RWPE1 (cell line): ENCODE results near the gene MXRA8.

ENCODE experiments used
- CTCF ChIA-PET: fragments of 350-600 bp; sonication (Branson Sonifier 250); formaldehyde crosslinking; extraction: SDS; loops from one replicate; lab custom pipeline; 2021; lab: Yijun Ruan, JAX
- POLR2A ChIA-PET: fragments of 400-600 bp; formaldehyde crosslinking; extraction: SDS; loops from one replicate; lab custom pipeline; 2020; ENCODE audit warnings: antibody characterized with exemption; ENCODE audit not compliant: low non-redundant PET; lab: Yijun Ruan, JAX
- DNase-seq: peaks from one replicate; pipeline ENCODE4 v3.0.0; 2012; ENCODE audit warnings: low spot score
- H3K27ac ChIP-seq: fragments of 450-650 bp; 2 replicates; pipeline ENCODE4 v1.5.1; 2017
- TF ChIP-seq, protein P1 (sequence below): fragments of 450-650 bp; conservative IDR thresholded peaks from 2 replicates; pipeline ENCODE4 v1.5.1; 2017; ENCODE audit warnings: low read depth, mild to moderate bottlenecking

MXRA8 gene

DNA sequence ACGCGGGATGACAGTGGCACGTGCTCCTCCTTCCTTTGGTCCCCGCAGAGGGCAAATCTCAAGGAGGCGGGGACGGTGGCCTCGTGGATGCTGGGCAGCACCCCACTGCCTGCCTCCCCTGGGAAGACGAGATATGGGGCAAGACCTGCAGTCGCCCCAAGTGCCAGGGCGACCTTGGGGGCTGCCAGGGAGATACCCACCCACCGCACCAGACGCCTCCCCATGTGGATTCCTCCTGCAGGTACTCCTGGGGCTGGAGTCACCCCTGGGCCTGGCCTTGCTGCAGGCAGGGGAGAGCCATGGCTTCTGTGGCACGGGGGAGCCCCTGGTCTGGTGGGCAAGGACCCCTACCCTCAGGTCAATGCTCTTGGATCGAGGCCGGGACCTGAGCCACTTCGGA lies 22.5 kb upstream of the MXRA8 start:
- ChIA-PET POLR2A (no interaction called here), CTCF (no interaction called here)
- peak overlapping the region; percentile 17; the same call in 1 of the 2 replicates for H3K27ac ChIP-seq
- TF ChIP-seq, protein P1, sequence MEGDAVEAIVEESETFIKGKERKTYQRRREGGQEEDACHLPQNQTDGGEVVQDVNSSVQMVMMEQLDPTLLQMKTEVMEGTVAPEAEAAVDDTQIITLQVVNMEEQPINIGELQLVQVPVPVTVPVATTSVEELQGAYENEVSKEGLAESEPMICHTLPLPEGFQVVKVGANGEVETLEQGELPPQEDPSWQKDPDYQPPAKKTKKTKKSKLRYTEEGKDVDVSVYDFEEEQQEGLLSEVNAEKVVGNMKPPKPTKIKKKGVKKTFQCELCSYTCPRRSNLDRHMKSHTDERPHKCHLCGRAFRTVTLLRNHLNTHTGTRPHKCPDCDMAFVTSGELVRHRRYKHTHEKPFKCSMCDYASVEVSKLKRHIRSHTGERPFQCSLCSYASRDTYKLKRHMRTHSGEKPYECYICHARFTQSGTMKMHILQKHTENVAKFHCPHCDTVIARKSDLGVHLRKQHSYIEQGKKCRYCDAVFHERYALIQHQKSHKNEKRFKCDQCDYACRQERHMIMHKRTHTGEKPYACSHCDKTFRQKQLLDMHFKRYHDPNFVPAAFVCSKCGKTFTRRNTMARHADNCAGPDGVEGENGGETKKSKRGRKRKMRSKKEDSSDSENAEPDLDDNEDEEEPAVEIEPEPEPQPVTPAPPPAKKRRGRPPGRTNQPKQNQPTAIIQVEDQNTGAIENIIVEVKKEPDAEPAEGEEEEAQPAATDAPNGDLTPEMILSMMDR: no peak
- DNase-seq: no peak

DNA sequence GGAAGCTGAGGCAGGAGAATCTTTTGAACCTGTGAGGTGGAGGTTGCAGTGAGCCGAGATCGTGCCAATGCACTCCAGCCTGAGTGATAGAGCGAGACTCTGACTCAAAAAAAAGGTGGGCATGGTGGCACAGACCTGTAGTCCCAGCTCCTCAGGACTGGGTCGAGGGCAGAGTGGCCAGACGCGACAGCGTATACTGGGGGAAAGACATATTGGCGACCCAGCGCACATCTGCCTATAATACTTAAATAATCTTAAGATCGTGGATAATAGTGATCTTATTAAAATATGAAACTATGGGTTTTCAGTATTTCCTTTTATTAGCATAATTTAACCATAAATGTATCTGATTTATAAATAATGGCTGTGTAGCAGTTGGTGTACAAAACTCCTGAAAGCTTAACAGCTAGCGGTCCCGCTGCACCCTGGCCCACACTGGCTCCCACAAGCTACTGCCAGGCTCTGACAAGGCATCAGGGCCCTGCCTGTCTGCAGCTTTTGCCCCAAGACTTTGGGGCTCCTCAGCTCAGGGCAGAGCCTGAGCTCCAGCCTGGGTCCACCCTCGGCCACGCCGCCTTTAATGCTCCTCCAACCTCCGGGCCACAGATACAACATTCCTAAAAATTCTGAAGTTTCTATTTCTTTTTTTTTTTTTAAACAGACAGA lies 19.3 kb upstream of the MXRA8 start:
- DNase-seq: no peak
- ChIA-PET CTCF (interaction anchor here (0.7 kb wide), 2 partner anchors 20 kb away, joined by 5 to 7 read pairs; no protein-coding TSS in a partner anchor), POLR2A (no interaction called here)
- TF ChIP-seq, protein P1: no peak
- H3K27ac ChIP-seq: peak overlapping the region; percentile 90

DNA sequence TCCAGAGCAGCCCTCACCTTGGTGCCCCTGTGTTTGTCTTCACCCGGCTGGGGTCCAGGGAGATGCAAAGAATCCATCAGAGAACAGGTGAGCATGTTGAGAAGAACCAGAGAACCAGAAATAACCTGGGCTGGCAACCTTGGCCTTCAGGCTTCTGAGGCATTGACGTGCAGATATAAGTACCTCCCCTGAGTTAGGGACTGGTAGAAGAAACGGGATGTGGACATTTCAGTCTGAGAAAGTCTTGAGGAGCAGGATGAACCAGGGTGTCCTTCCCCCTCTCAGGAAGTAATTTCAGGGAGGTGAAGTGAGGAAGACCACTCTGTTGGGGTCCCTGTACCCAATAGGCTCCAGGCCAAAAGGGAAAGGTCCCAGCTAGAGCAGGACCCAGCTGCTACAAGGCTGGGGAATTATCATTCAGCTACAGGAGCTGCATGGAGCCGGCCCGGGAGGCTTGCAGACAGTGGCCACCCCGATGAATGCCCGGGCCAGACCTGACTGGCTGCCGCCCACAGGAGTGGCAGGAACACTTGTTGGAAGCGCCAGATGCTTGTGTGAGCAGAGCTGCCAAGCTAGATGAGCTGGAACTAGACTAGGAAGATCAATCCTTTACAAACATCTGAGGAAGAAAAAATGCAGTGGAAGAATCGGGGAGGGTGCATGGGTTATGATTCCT lies 18.3 kb upstream of the MXRA8 start:
- ChIA-PET POLR2A (no interaction called here), CTCF (interaction anchor here (0.7 to 1.1 kb wide), 2 partner anchors 21 to 128 kb away, joined by 3 to 5 read pairs; no protein-coding TSS in a partner anchor)
- H3K27ac ChIP-seq: peak overlapping the region; percentile 90
- DNase-seq: no peak
- TF ChIP-seq, protein P1: no peak

DNA sequence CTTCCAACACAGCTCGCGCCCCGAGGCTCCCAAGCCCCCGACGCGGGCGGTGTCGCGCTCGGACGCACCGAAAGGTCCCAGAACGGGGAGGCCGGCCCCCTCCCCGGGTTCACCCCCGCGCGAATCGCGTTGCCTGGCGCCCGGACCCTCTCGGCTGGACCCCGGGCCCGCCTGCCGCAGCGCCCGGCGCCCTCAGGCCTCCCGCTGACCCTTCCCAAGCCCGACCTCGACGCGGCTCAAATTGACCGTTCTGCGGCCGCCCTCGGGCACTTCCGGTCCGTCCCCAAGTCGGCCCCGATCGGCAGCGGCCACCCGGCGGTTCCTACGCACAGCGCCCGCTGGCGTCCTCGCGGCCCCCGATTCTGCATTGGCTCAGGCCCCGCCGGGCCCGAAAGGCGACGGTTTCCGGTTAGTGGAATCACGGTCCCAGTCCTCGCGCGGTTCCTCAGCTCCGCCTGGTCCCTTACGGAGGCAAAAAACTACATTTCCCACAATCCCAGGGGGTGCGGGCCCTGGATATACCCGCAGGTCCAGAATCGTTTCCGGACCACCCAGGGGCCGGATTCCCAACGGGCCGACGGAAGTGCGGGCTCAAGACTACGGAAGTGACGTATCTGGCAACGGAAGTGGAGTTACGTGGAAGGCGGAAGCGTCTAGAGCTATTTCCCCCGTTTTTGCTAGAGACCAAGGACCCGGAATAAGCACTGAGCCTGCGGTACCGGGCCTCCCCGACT lies 16.7 kb upstream of the MXRA8 start, which contains the start of gene AURKAIP1:
Gene AURKAIP1 (minus strand): TSS at position 279 of the 734 bp plus-strand sequence. CDS start 451 bp downstream, outside the sequence.
- DNase-seq: peak; percentile 99
- ChIA-PET POLR2A (interaction anchor here (0.7 to 1.1 kb wide), 5 partner anchors 24 to 66 kb away, joined by 3 to 4 read pairs (median 4); partner anchors contain the start of gene CCNL2), CTCF (interaction anchor here (0.6 to 1.8 kb wide), 3 partner anchors 15 to 130 kb away, joined by 3 to 6 read pairs (median 4); no protein-coding TSS in a partner anchor)
- TF ChIP-seq, protein P1: no peak
- peak within 1 kb of the TSS; percentile 90 for H3K27ac ChIP-seq

DNA sequence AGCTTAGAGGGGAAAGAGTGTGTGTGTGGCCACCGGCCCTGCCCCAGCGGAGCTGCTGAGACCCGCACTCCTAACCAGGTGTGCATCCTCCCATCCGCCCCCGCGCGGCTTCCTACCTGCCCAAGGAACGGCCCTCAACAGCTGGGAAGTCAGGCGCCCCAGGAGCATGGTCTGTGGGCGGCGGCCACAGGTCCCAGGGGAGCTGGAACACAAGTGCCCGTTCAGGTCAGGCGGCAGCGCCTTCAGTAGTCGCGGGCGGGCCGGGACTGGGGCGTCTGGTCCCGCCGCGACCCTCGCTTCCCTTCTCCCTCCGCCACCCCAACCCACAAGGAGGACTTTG lies 16.2 kb upstream of the MXRA8 start:
- POLR2A ChIA-PET: interaction anchor here (0.6 kb wide), 1 partner anchor 166 kb away, joined by 3 read pairs; no protein-coding TSS in a partner anchor
- no peak for DNase-seq
- CTCF ChIA-PET: interaction anchor here (0.6 to 1.8 kb wide), 2 partner anchors 26 to 165 kb away, joined by 3 to 6 read pairs; no protein-coding TSS in a partner anchor
- H3K27ac ChIP-seq: peak overlapping the region; percentile 90
- TF ChIP-seq, protein P1: no peak
